Spleen (tissue), 11 donors: ENCODE data around the gene FYN. TPM values are rescaled to one million over a fixed set of nuclear protein-coding genes. Genes with fewer than 3 reads are reported as not detected.

ENCODE experiments used
- DNase-seq: peaks from one replicate; pipeline ENCODE4 v3.0.0-alpha.2; 2020
- H3K27ac ChIP-seq, 8 donors: fragments of 200-600 bp; sonication (generic) in 7 of 8; 1 replicate in 4 of 8; 2 replicates in 4 of 8; pipeline versions ENCODE4 v1.5.0 to v1.8.0; 2016 to 2021; ENCODE audit warnings: inconsistent platforms in 4 of 8, mild to moderate bottlenecking in 4 of 8, moderate library complexity in 1 of 8
- H3K27me3 ChIP-seq, 7 donors: fragments of 200-600 bp; sonication (generic) in 6 of 7; replicated peaks in 1 of 7; 1 replicate in 4 of 7; 2 replicates in 3 of 7; pipeline versions ENCODE4 v1.5.0 to v1.8.0; 2016 to 2021; ENCODE audit warnings: inconsistent platforms in 3 of 7, mild to moderate bottlenecking in 1 of 7
- H3K36me3 ChIP-seq, 6 donors: fragments of 200-600 bp; sonication (generic) in 5 of 6; 1 replicate in 4 of 6; 2 replicates in 2 of 6; pipeline versions ENCODE4 v1.5.0 to v1.8.0; 2016 to 2021; ENCODE audit warnings: inconsistent platforms in 2 of 6
- H3K4me1 ChIP-seq, 6 donors: fragments of 200-600 bp; sonication (generic) in 5 of 6; 1 replicate in 3 of 6; 2 replicates in 3 of 6; pipeline versions ENCODE4 v1.5.0 to v1.8.0; 2016 to 2021; ENCODE audit warnings: inconsistent platforms in 3 of 6
- H3K4me3 ChIP-seq, 8 donors: fragments of 200-600 bp; sonication (generic) in 7 of 8; 1 replicate in 4 of 8; 2 replicates in 4 of 8; pipeline versions ENCODE4 v1.5.0 to v1.8.0; 2016 to 2021; ENCODE audit warnings: inconsistent platforms in 4 of 8, mild to moderate bottlenecking in 4 of 8, moderate library complexity in 2 of 8
- H3K9me3 ChIP-seq, 8 donors: fragments of 200-600 bp; sonication (generic) in 7 of 8; 1 replicate in 4 of 8; 2 replicates in 4 of 8; pipeline versions ENCODE4 v1.5.0 to v1.8.0; 2016 to 2021; ENCODE audit warnings: inconsistent platforms in 4 of 8
- CTCF ChIP-seq, 11 experiments: fragments of 200-600 bp in 7 of 11; fragments of 450-650 bp in 4 of 11; sonication (generic) in 4 of 11; IDR thresholded peaks in 8 of 11; conservative IDR thresholded peaks in 3 of 11; 1 replicate in 7 of 11; 2 replicates in 4 of 11; pipeline versions ENCODE4 v1.4.0 to v1.8.0; 2016 to 2021; ENCODE audit warnings: antibody characterized with exemption in 11 of 11, inconsistent platforms in 4 of 11, mild to moderate bottlenecking in 1 of 11
- POLR2A ChIP-seq, 3 donors: fragments of 450-650 bp; IDR thresholded peaks; one replicate each; pipeline ENCODE4 v1.5.1; 2017; ENCODE audit warnings: antibody characterized with exemption in 3 of 3, mild to moderate bottlenecking in 1 of 3
- POLR2AphosphoS5 ChIP-seq, 3 donors: sonication (generic); formaldehyde crosslinking; IDR thresholded peaks; one replicate each; pipeline ENCODE4 v1.5.1; 2017; ENCODE audit warnings: antibody characterized with exemption in 3 of 3
- WGBS, 5 donors: extraction: QIAGEN DNeasy Blood & Tissue Kit in 3 of 5; methylation state at CpG; one replicate each; pipeline versions ENCODE4 v1.1.5 to v1.1.7; 2013 to 2018; 5-methylcytosine and 5-hydroxymethylcytosine counted together
- intact Hi-C: fragments of 100-400 bp; cut with DNase I; formaldehyde crosslinking; loops from one replicate; pipeline ENCODE4 v1.15.0; 2023; ENCODE audit warnings: low total_unique reads
- polyA plus RNA-seq, 3 donors: library from polyadenylated mRNA; stranded (reverse); fragments of 200-250 nt; gene quantifications; one replicate each; pipeline ENCODE4 v1.2.1, GENCODE V29; 2013
- total RNA-seq, 7 donors: library from RNA; depleted of rRNA in 3 of 7; stranded (reverse); fragments of >200 nt in 3 of 7; fragmentation: NEBNext Ultra II Directional in 4 of 7; extraction: Animal tissue kit (Norgen Biotek cat#: 25700) in 4 of 7; gene quantifications; one replicate each; pipeline versions ENCODE4 v1.1.0 to v1.2.1, GENCODE V29; 2016 to 2021
- donor health status: healthy with polysubstance abuse.
- donor health status: DM: no; HTN: no; CAD: no; lungs with moderate emphysema.
- donor health status: DM: no; HTN: no; CAD: no.
- donor health status: Bipolar disorder and iron deficiency.
- donor health status: healthy.
- donor health status: DM: no; HTN: no; CAD: no.
- donor health status: DM: yes; HTN: yes; CAD: no.

FYN gene
- total and polyA plus RNA-seq, 10 donors = 56.6 to 409 (median 205) TPM

GRCh38 chr6:111828809-111829208, 44.4 kb downstream of the FYN start:
- intact Hi-C loops = no loop called here
- Histone ChIP-seq H3K27me3 (no peaks in the 10 kb centered on the region), H3K36me3 (peaks cover 0 to 6% (median 0%) of the 10 kb centered on the region in 6 donors), H3K4me3 (no peak overlapping the region), H3K27ac (no peak overlapping the region), H3K9me3 (no peaks in the 10 kb centered on the region), H3K4me1 (peaks cover 15 to 99% (median 56%) of the 10 kb centered on the region in 6 donors)
- TF ChIP-seq POLR2A (IDR thresholded peaks at IDR 0.05) (no peak), CTCF (IDR thresholded peaks at IDR 0.05 in 8 of 11, conservative IDR thresholded peaks at IDR 0.05 in 3 of 11) (no peak), POLR2AphosphoS5 (IDR thresholded peaks at IDR 0.05) (no peak)
- DNase-seq = no peak
- 97 to 100% (median 97%) methylated on average over 2 of the region's 2 CpGs for WGBS, 5 donors

- intact Hi-C loops = no loop called here
- DNase-seq = no peak
- no peaks in the 10 kb centered on the region for H3K9me3 ChIP-seq
- peaks cover 0 to 6% (median 0%) of the 10 kb centered on the region in 6 donors for H3K36me3 ChIP-seq
- 83 to 92% (median 89%) methylated on average over 4 of the region's 4 CpGs for WGBS, 5 donors
- TF ChIP-seq POLR2AphosphoS5 (IDR thresholded peaks at IDR 0.05) (no peak), CTCF (IDR thresholded peaks at IDR 0.05 in 8 of 11, conservative IDR thresholded peaks at IDR 0.05 in 3 of 11) (no peak), POLR2A (IDR thresholded peaks at IDR 0.05) (no peak)
- H3K4me3 ChIP-seq = no peak overlapping the region
- H3K27me3 ChIP-seq = no peaks in the 10 kb centered on the region
- peaks cover 11 to 80% (median 46%) of the 10 kb centered on the region in 6 donors for H3K4me1 ChIP-seq
- peak overlapping the region in 2 of 8 donors; percentile 49 to 68 for H3K27ac ChIP-seq
Measured at GRCh38 chr6:111825439-111826086, 47.7 kb downstream of the FYN start.

GRCh38 chr6:111824608-111825337, 48.5 kb downstream of the FYN start:
- Histone ChIP-seq H3K27me3 (no peaks in the 10 kb centered on the region), H3K4me3 (no peak overlapping the region), H3K4me1 (peaks cover 11 to 78% (median 46%) of the 10 kb centered on the region in 6 donors), H3K36me3 (peaks cover 0 to 6% (median 0%) of the 10 kb centered on the region in 6 donors), H3K27ac (peak overlapping the region in 7 of 8 donors; percentile 30 to 70 (median 57)), H3K9me3 (no peaks in the 10 kb centered on the region)
- TF ChIP-seq POLR2AphosphoS5 (IDR thresholded peaks at IDR 0.05) (no peak), POLR2A (IDR thresholded peaks at IDR 0.05) (no peak), CTCF (IDR thresholded peaks at IDR 0.05 in 8 of 11, conservative IDR thresholded peaks at IDR 0.05 in 3 of 11) (no peak)
- intact Hi-C loops = no loop called here
- DNase-seq = no peak
- WGBS, 5 donors = 76 to 88% (median 86%) methylated on average over 4 of the region's 4 CpGs
